GM19023 (cell line): ENCODE data around the gene LBX1.

Experiments
- ATAC-seq: cut with Tn5 transposase; IDR thresholded peaks from one replicate; pipeline ENCODE4 v1.9.1; 2021; ENCODE audit warnings: mild to moderate bottlenecking, moderate library complexity; ENCODE audit not compliant: unreplicated experiment

Gene LBX1, protein sequence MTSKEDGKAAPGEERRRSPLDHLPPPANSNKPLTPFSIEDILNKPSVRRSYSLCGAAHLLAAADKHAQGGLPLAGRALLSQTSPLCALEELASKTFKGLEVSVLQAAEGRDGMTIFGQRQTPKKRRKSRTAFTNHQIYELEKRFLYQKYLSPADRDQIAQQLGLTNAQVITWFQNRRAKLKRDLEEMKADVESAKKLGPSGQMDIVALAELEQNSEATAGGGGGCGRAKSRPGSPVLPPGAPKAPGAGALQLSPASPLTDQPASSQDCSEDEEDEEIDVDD

GRCh38 chr10:101229266-101230182 lies at the start of gene LBX1:
Gene LBX1, minus strand, starts transcription at chr10:101229463. Its CDS starts 648 bp downstream, at chr10:101228815.
- no peak for ATAC-seq

- ATAC-seq, result no peak
Measured at GRCh38 chr10:101273741-101274140, 44.5 kb upstream of the LBX1 start.

GRCh38 chr10:101273330-101273729 lies 44.1 kb upstream of the LBX1 start:
- ATAC-seq, result no peak

- no peak for ATAC-seq
Measured at GRCh38 chr10:101272229-101272868, 43.1 kb upstream of the LBX1 start.

DNA sequence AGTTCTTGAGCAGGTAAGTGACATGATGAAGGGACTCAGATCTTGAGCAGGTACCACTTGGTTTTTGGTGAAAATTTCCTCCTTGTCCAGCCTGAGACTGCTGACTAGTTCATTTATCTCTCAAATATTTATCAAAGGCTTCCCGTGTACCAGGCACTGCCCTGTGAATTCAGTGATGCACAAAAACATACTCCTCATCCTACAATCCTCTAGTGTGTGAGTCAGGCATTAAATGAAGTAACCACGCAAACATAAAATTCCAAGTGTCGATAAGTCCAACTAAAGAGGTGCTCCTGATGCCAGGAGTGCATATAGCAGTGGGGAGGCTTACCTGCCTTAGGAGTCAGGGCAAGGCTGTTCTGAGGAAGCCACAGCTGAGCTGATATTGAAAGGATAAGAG lies 41.5 kb upstream of the LBX1 start:
- ATAC-seq, result no peak

GRCh38 chr10:101267776-101268175 lies 38.5 kb upstream of the LBX1 start:
- ATAC-seq, result no peak

DNA sequence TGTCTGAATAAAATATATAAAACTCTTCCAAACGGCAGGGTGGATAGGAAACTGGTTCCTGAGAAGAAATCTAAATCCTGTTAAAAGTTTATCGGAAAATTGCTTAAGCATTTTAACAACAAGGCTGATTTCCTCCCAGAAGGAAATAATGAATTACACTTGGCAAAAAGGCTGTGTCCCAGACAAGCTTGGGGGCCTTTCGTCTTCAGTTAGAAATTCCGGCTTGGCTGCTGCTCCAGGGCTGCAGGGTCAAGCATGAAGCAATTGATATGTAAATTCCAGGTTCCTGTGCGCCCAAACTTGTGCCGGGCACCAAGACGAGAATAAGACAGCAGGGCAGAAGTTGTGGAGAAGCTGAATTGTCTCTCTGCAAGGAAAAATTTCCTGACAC lies 38.0 kb upstream of the LBX1 start:
- no peak for ATAC-seq

DNA sequence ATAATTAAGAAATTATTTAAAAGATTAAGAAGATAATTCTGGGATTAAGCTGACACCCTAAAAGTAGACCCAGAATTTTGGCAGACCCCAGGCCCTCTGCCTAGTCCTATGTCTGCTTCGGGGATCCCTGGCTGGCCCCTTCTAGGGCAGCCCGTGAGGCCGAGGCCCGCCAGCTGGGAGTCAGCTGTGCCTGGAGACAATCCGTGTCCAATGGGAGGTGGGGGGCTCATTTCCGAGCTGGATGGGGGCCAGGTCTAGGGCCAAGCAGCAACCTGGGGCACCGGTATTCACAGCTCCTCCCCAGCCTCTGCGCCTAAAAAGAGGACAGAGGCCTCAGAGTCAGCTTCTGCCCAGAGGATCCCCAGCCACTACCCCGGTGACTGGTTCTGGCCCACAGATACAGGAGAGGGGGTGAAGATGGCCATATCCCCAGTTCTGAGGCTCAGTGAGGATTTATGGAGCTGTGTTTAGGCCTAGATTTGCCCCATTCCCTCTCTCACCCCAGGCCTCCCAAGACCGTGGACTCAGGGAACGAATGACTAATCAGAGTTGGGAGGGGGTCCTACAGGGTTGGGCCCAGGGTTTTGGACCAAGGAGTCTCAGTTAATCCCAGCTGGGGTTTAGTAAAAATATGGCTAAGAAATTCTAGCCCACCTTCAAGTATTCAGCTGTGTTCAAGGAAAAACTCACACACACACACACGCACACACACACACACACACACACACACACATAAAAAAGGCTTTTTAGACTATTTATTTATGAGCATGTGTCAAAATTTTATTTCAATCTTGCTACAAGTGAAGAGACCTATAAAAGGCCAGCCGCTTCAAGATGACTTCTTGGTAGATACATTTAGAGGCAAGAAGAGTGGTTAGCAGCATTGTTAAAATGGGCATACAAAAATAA lies 37.4 kb upstream of the LBX1 start:
- no peak for ATAC-seq

- ATAC-seq, result no peak
Measured at GRCh38 chr10:101263150-101263752, 34.0 kb upstream of the LBX1 start.

DNA sequence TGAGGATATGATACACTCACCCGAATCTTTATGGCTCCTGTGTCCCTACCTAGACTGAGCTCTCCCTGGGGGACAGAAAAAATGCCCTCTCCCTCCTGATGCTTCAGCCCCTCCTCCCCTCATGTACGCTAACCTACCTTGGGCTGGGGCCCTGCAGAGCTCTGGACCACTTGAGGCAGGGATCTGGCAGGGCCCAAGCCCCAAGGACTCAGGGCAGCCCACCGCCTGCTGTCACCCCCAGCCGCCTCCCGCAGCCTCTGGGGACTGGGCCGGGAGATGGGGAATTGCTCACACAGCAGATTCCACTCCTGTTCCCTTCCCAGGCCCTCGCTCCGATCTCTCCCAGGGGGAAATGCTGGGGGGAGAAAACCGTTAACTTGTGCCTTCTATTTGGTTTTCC lies 32.9 kb upstream of the LBX1 start:
- ATAC-seq, result no peak

DNA sequence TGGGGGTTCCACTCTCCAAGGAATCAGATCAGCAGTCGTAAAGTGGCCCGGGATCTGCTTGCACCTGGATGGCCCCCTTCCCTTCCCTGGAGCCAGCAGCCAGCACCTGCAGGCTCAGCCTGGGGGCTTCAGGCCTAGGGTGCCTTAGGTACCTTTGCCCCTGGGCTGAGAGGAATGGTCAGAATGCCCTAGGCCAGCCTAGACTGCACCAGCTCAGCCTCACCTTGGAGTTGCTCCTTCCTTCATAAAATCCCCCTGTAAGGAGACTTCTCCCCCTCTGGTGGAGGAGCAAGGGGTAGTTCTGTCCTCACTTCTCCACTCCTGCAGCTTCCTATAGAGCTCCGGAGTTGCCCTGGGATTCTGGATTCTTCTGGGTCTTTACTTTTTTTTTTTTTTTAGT lies 32.4 kb upstream of the LBX1 start:
- no peak for ATAC-seq

- no peak for ATAC-seq
Measured at GRCh38 chr10:101260764-101261481, 31.7 kb upstream of the LBX1 start.

DNA sequence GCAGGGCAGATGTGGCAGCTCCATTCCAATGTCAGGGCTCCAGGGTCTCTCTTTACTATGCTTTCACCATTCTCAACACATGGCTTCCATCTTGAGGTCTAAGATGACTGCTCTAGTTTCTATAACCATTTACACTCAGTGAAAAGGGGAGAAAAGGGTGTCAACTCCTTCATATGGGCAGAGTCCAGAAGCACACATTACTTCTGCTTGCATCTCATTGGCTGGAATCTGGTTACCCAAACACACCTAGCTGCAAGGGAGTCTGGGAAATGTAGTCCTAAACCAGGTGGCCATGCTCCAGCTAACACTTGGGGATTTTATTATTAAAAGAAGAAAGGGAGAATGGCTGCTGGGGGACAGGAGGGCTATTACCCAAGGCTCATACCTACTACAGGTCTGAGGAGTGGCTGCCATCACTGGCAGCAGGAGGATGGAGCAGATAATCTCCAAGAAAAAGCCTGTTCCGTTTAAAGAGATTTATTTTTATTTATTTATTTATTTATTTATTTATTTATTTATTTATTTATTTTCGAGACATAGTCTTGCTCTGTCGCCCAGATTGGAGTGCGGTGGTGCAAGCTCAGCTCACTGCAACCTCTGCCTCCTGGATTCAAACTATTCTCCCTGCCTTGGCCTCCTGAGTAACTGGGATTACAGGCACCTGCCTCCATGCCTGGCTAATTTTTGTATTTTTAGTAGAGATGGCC lies 29.1 kb upstream of the LBX1 start:
- no peak for ATAC-seq

- ATAC-seq, result no peak
Measured at GRCh38 chr10:101257491-101257890, 28.2 kb upstream of the LBX1 start.

- no peak for ATAC-seq
Measured at GRCh38 chr10:101257084-101257483, 27.8 kb upstream of the LBX1 start.

GRCh38 chr10:101256387-101256786 lies 27.1 kb upstream of the LBX1 start:
- no peak for ATAC-seq

DNA sequence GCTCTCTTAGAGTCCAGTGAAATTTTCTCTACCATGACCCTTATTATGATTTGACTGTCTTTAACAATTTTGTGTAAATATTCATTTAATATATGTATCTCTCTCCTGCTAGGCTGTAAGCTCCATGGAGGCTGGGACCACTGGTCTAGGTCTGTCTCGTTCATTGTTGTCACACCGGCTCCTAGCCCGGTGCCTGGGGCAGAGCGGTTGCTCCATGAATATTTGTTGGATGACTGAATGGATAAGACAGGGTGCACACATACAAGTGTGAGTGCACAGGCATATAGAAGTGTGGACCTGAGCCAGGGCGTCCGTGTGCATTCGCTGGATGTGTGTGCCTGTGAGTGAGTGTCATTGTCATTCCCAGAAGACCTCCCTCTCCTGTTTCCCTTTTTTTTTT lies 20.9 kb upstream of the LBX1 start:
- no peak for ATAC-seq

DNA sequence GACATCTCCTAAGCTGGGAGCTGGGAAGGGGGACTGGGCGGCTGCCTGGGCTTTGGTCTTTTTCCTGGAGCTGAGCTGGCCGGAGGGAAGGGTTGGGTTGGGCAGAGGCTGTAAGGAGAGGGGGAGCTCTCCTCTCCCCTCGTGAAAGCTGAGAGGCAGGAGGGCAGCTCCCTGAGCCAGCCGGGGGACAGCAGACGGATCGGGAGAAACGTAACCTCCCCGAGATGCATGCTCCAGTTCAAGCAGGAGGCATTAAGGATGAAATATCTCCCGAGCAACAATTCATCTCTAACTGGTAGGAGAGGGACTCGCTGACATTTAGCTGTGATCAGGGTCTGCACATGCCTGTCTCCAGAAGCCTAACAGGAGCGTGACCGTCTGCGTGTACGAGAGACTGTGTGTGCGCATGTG lies 19.9 kb upstream of the LBX1 start:
- ATAC-seq, result no peak

GRCh38 chr10:101246639-101247038 lies 17.4 kb upstream of the LBX1 start:
- no peak for ATAC-seq
